HepG2 (cell line): ENCODE results near the gene NTN3. TPM values are rescaled to one million over a fixed set of nuclear protein-coding genes. Genes with fewer than 3 reads are reported as not detected.

Experiments
- GATAD2A ChIP-seq: IDR thresholded peaks from 2 replicates; pipeline ENCODE4 v1.6.1; 2016
- HDAC1 ChIP-seq: sonication (generic); formaldehyde crosslinking; IDR thresholded peaks from 2 replicates; pipeline ENCODE4 v1.5.1; 2020; ENCODE audit warnings: mild to moderate bottlenecking, missing genetic modification reagents
- PITX1 ChIP-seq: sonication (generic); formaldehyde crosslinking; IDR thresholded peaks from 2 replicates; pipeline ENCODE4 v1.5.1; 2020; ENCODE audit warnings: mild to moderate bottlenecking, missing genetic modification reagents
- RCOR2 ChIP-seq: IDR thresholded peaks from 2 replicates; pipeline ENCODE4 v1.6.1; 2016; ENCODE audit warnings: missing biosample characterization, missing genetic modification reagents
- SP1 ChIP-seq, 2 experiments: fragments of 450-650 bp in 1 of 2; sonication (generic) in 1 of 2; formaldehyde crosslinking in 1 of 2; IDR thresholded peaks; 2 replicates each; pipeline versions ENCODE4 v1.4.0 to v1.6.1; 2016 to 2020; ENCODE audit warnings: missing genetic modification reagents in 1 of 2
- THRA ChIP-seq: sonication (generic); formaldehyde crosslinking; IDR thresholded peaks from 2 replicates; pipeline ENCODE4 v1.4.0; 2020; ENCODE audit warnings: missing genetic modification reagents, borderline replicate concordance
- ZBTB20 ChIP-seq: sonication (generic); formaldehyde crosslinking; IDR thresholded peaks from 2 replicates; pipeline ENCODE4 v1.8.1; 2023; ENCODE audit warnings: missing genetic modification reagents, low read depth, mild to moderate bottlenecking, borderline replicate concordance
- ZBTB4 ChIP-seq: sonication (generic); formaldehyde crosslinking; IDR thresholded peaks from 2 replicates; pipeline ENCODE4 v1.4.0; 2020; ENCODE audit warnings: missing genetic modification reagents, mild to moderate bottlenecking, borderline replicate concordance
- ZFP36 ChIP-seq: fragments of 150-350 bp; IDR thresholded peaks from 2 replicates; pipeline ENCODE4 v1.6.1; 2018; ENCODE audit warnings: borderline replicate concordance, low read length, low read depth; ENCODE audit not compliant: partially characterized antibody
- ZNF335 ChIP-seq: sonication (generic); formaldehyde crosslinking; IDR thresholded peaks from 2 replicates; pipeline ENCODE4 v1.4.0; 2020; ENCODE audit warnings: missing genetic modification reagents
- ZNF350 ChIP-seq: sonication (generic); formaldehyde crosslinking; IDR thresholded peaks from 2 replicates; pipeline ENCODE4 v1.4.0; 2020; ENCODE audit warnings: mild to moderate bottlenecking, low read depth, missing genetic modification reagents, borderline replicate concordance
- ZNF570 ChIP-seq: sonication (generic); formaldehyde crosslinking; IDR thresholded peaks from 2 replicates; pipeline ENCODE4 v1.4.0; 2020; ENCODE audit warnings: mild to moderate bottlenecking, missing genetic modification reagents, borderline replicate concordance
- ZNF687 ChIP-seq: sonication (generic); formaldehyde crosslinking; IDR thresholded peaks from 2 replicates; pipeline ENCODE4 v1.5.1; 2020; ENCODE audit warnings: mild to moderate bottlenecking, missing genetic modification reagents, moderate library complexity
- polyA plus RNA-seq, 8 experiments: library from polyadenylated mRNA; depleted of rRNA in 3 of 8; stranded (reverse) in 7 of 8; unstranded in 1 of 8; fragments of >200 nt; fragmentation: Illumina TruSeq in 4 of 8; extraction: Trizol in 4 of 8; gene quantifications; 2 replicates each; pipeline versions ENCODE4 v1.2.1 to v1.2.3, GENCODE V29; 2011 to 2016; ENCODE audit warnings: low read depth in 4 of 8, missing spikeins in 1 of 8, mixed read lengths in 1 of 8; ENCODE audit not compliant: insufficient read depth in 1 of 8
- total RNA-seq, 5 experiments: library from RNA; depleted of rRNA; stranded (reverse); fragments of >200 nt; fragmentation: Illumina TruSeq; extraction: Trizol; gene quantifications; 2 replicates each; pipeline ENCODE4 v1.2.3, GENCODE V29; 2016; ENCODE audit warnings: low read depth in 1 of 5
- TF ChIP-seq, protein P1 (sequence below): sonication (generic); formaldehyde crosslinking; IDR thresholded peaks from 2 replicates; pipeline ENCODE4 v1.5.0; 2020; ENCODE audit warnings: missing genetic modification reagents

Gene NTN3
- total and polyA plus RNA-seq, 2 of the 13 experiments (the other 11 are each of a cell fraction or from before 2014, with no cell fraction given) = 0.09 to 0.20 TPM

GRCh38 chr16:2500918-2501750, 30.0 kb downstream of the NTN3 start (continued):
- TF ChIP-seq, protein P1, sequence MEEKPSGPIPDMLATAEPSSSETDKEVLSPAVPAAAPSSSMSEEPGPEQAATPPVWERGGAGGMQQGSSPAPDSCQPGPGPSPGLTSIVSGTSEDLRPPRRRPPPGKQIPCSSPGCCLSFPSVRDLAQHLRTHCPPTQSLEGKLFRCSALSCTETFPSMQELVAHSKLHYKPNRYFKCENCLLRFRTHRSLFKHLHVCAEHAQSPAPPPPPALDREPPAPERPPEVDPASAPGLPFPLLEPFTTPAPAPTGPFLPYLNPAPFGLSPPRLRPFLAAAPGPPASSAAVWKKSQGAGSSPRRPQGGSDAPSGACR (CRISPR knock-in tag) = 0 out of 2 replicates have a peak, but pooled peaks have one; percentile 63
- TF ChIP-seq ZBTB20 = peak; percentile 65; the same call in 1 of the 2 replicates
- peak; percentile 32; the same call in 1 of the 2 replicates for TF ChIP-seq THRA (CRISPR knock-in tag)
- TF ChIP-seq HDAC1 (CRISPR knock-in tag) = peak; percentile 60
- no peak for TF ChIP-seq ZNF570
- no peak for TF ChIP-seq ZNF335
- no peak for TF ChIP-seq ZBTB4 (CRISPR knock-in tag)
- peak; percentile 41; the same call in 1 of the 2 replicates for TF ChIP-seq ZNF350 (CRISPR knock-in tag)
- TF ChIP-seq GATAD2A (CRISPR knock-in tag) = peak; percentile 52; the same call in 1 of the 2 replicates
- TF ChIP-seq ZFP36 = no peak
- 0 out of 2 replicates have a peak, but pooled peaks have one; percentile 56 for TF ChIP-seq PITX1 (CRISPR knock-in tag)
- TF ChIP-seq SP1 (IDR thresholded peaks at IDR 0.05) = no peak
- 0 out of 2 replicates have a peak, but pooled peaks have one; percentile 24 for TF ChIP-seq SP1 (CRISPR knock-in tag; IDR thresholded peaks at IDR 0.05)
- TF ChIP-seq RCOR2 = no peak
- TF ChIP-seq ZNF687 (CRISPR knock-in tag) = peak; percentile 73
